H54 (cell line): ENCODE measurements around the gene SIGLEC1.

Experiments
- DNase-seq: peaks from one replicate; pipeline ENCODE4 v3.0.0; 2011; ENCODE audit warnings: low spot score, mixed read lengths; ENCODE audit not compliant: insufficient read length
- FAIRE-seq: peaks from 3 replicates; lab custom pipeline; 2011; peaks lifted over from hg19 to GRCh38; lab: Jason Lieb, UNC
- POLR2A ChIP-seq: IDR thresholded peaks from 2 replicates; pipeline ENCODE4 v1.6.1; 2011; ENCODE audit warnings: low read depth, mild to moderate bottlenecking, low read length

SIGLEC1 gene

GRCh38 chr20:3751305-3751674 lies 38.9 kb upstream of the SIGLEC1 start:
- FAIRE-seq = no peak

GRCh38 chr20:3749689-3750531 lies 37.5 kb upstream of the SIGLEC1 start:
- FAIRE-seq (no peak), DNase-seq (peak; percentile 54)
- TF ChIP-seq POLR2A = no peak

More at GRCh38 chr20:3751305-3751674, 38.9 kb upstream of the SIGLEC1 start:
- DNase-seq = no peak
- no peak for TF ChIP-seq POLR2A

- FAIRE-seq (no peak), DNase-seq (no peak)
- TF ChIP-seq POLR2A = no peak
Observed at GRCh38 chr20:3749087-3749688, 36.8 kb upstream of the SIGLEC1 start.

GRCh38 chr20:3748073-3748472 lies 35.7 kb upstream of the SIGLEC1 start:
- no peak for FAIRE-seq
- TF ChIP-seq POLR2A = no peak
- DNase-seq = no peak

- DNase-seq = no peak
- no peak for FAIRE-seq
Observed at GRCh38 chr20:3747471-3747870, 35.1 kb upstream of the SIGLEC1 start.

GRCh38 chr20:3745686-3746173 lies 33.3 kb upstream of the SIGLEC1 start:
- FAIRE-seq (no peak), DNase-seq (no peak)
- no peak for TF ChIP-seq POLR2A

More at GRCh38 chr20:3747471-3747870, 35.1 kb upstream of the SIGLEC1 start:
- TF ChIP-seq POLR2A = no peak

GRCh38 chr20:3744806-3745685 lies 32.6 kb upstream of the SIGLEC1 start:
- FAIRE-seq (no peak), DNase-seq (no peak)
- no peak for TF ChIP-seq POLR2A

- DNase-seq (no peak), FAIRE-seq (no peak)
- no peak for TF ChIP-seq POLR2A
Observed at GRCh38 chr20:3744037-3744436, 31.6 kb upstream of the SIGLEC1 start.

GRCh38 chr20:3743251-3743650 lies 30.9 kb upstream of the SIGLEC1 start:
- no peak for DNase-seq
- no peak for TF ChIP-seq POLR2A
- no peak for FAIRE-seq

GRCh38 chr20:3741836-3742458 lies 29.5 kb upstream of the SIGLEC1 start:
- FAIRE-seq (no peak), DNase-seq (no peak)
- TF ChIP-seq POLR2A = no peak

- FAIRE-seq (no peak), DNase-seq (no peak)
- TF ChIP-seq POLR2A = no peak
Observed at GRCh38 chr20:3740615-3741301, 28.4 kb upstream of the SIGLEC1 start.

- DNase-seq (no peak), FAIRE-seq (no peak)
- no peak for TF ChIP-seq POLR2A
Observed at GRCh38 chr20:3739926-3740451, 27.6 kb upstream of the SIGLEC1 start.
